Measurements from ENCODE around the gene PLAGL2.

GRCh38 chr20:32249030-32249738, 41.6 kb upstream of the PLAGL2 start:
- TF ChIP-seq POLR2AphosphoS5 (IDR thresholded peaks at IDR 0.05; ENCODE audit: low read depth, low read length) (no peak), POLR2A (IDR thresholded peaks at IDR 0.05; ENCODE audit: low read depth, low read length) (no peak), SPI1 (IDR thresholded peaks at IDR 0.05; ENCODE audit: low read depth, low read length) (no peak), TAF1 (IDR thresholded peaks at IDR 0.05; ENCODE audit: low read depth, low read length) (no peak)
